NCI-H2196 (cell line): ENCODE data around the gene C4B.
"Not testable (repeated sequence)": the region's sequence is repeated elsewhere in the genome, so short reads cannot be mapped to it uniquely, and the experiment has no call there.

Experiments used
- DNase-seq: peaks from one replicate; lab custom pipeline; 2025; ENCODE audit not compliant: unreplicated experiment; lab: John Stamatoyannopoulos, UW

Gene C4B

GRCh38 chr6:32050562-32050961 lies 36.0 kb downstream of the C4B start:
- no peak for DNase-seq

GRCh38 chr6:32052626-32053025 lies 38.0 kb downstream of the C4B start:
- not testable (repeated sequence) for DNase-seq

- DNase-seq = not testable (repeated sequence)
Measured at GRCh38 chr6:32053314-32053713, 38.7 kb downstream of the C4B start.

- not testable (repeated sequence) for DNase-seq
Measured at GRCh38 chr6:32055756-32056155, 41.2 kb downstream of the C4B start.

GRCh38 chr6:32056254-32056653 lies 41.7 kb downstream of the C4B start:
- DNase-seq = no peak

- no peak for DNase-seq
Measured at GRCh38 chr6:32057966-32058365, 43.4 kb downstream of the C4B start.

- no peak for DNase-seq
Measured at GRCh38 chr6:32058511-32058963, 43.9 kb downstream of the C4B start.

- no peak for DNase-seq
Measured at GRCh38 chr6:32060966-32061655, 46.5 kb downstream of the C4B start.

GRCh38 chr6:32064706-32065105 lies 50.1 kb downstream of the C4B start:
- no peak for DNase-seq

GRCh38 chr6:32067521-32067920 lies 52.9 kb downstream of the C4B start:
- not testable (repeated sequence) for DNase-seq

GRCh38 chr6:32068315-32068714 lies 53.7 kb downstream of the C4B start:
- DNase-seq = not testable (repeated sequence)

- DNase-seq = no peak
Measured at GRCh38 chr6:32068867-32069266, 54.3 kb downstream of the C4B start.

- DNase-seq = no peak
Measured at GRCh38 chr6:32069460-32069859, 54.9 kb downstream of the C4B start.

- DNase-seq = no peak
Measured at GRCh38 chr6:32069878-32070515, 55.4 kb downstream of the C4B start.

GRCh38 chr6:32070814-32071543 lies 56.4 kb downstream of the C4B start:
- no peak for DNase-seq

GRCh38 chr6:32073101-32073500 lies 58.5 kb downstream of the C4B start:
- no peak for DNase-seq

GRCh38 chr6:32073613-32074012 lies 59.0 kb downstream of the C4B start:
- DNase-seq = no peak

GRCh38 chr6:32074996-32075532 lies 60.5 kb downstream of the C4B start:
- DNase-seq = no peak

GRCh38 chr6:32075781-32076180 lies 61.2 kb downstream of the C4B start:
- no peak for DNase-seq

GRCh38 chr6:32076321-32076809 lies 61.8 kb downstream of the C4B start:
- no peak for DNase-seq

- DNase-seq = no peak
Measured at GRCh38 chr6:32079566-32080290, 65.1 kb downstream of the C4B start.
